ENCODE measurements around the gene IFT22.

IFT22 gene

DNA sequence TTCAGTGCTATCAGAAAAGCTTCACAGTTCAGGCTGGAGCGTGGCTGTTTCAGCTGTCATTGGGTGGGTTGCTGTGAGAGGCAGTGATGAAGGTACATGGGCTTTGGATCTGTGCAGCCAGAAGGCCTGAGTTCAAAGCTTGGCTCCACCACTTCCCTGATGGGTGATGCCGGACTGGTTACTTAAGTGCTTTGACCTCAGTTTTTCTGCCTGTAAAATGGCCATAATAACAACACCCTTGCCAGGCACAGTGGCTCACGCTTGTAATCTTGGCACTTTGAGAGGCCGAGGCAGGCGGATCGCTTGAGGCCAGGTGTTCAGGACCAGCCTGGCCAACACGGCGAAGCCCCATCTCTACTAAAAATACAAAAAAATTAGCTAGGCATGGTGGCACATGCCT lies 10.4 kb upstream of the IFT22 start:
- H4K20me1 ChIP-seq (ENCODE audit: insufficient read depth, low read length), result no peaks in the 10 kb centered on the region
- no peak overlapping the region for H3K4me2 ChIP-seq (ENCODE audit: insufficient read depth, low read length)
- ATAC-seq (ENCODE audit: insufficient read depth, low read depth) (no peak), DNase-seq (no peak)
- no peak overlapping the region for H3K9ac ChIP-seq (ENCODE audit: low read depth, low read length)
- H3K9me3 ChIP-seq (ENCODE audit: insufficient read depth, low read length, severe bottlenecking), result no peaks in the 10 kb centered on the region
- H3K27me3 ChIP-seq (ENCODE audit: insufficient read depth, low read length, poor library complexity), result no peaks in the 10 kb centered on the region
- no peak for TF ChIP-seq EZH2 (IDR thresholded peaks at IDR 0.05; ENCODE audit: borderline replicate concordance, low read depth, low read length, severe bottlenecking)
- TF ChIP-seq, protein P1, sequence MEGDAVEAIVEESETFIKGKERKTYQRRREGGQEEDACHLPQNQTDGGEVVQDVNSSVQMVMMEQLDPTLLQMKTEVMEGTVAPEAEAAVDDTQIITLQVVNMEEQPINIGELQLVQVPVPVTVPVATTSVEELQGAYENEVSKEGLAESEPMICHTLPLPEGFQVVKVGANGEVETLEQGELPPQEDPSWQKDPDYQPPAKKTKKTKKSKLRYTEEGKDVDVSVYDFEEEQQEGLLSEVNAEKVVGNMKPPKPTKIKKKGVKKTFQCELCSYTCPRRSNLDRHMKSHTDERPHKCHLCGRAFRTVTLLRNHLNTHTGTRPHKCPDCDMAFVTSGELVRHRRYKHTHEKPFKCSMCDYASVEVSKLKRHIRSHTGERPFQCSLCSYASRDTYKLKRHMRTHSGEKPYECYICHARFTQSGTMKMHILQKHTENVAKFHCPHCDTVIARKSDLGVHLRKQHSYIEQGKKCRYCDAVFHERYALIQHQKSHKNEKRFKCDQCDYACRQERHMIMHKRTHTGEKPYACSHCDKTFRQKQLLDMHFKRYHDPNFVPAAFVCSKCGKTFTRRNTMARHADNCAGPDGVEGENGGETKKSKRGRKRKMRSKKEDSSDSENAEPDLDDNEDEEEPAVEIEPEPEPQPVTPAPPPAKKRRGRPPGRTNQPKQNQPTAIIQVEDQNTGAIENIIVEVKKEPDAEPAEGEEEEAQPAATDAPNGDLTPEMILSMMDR (IDR thresholded peaks at IDR 0.05; ENCODE audit: borderline replicate concordance, extremely low read depth, low read length, poor library complexity, severe bottlenecking), result no peak
- no peak overlapping the region for H3K27ac ChIP-seq (ENCODE audit: low read length)
- no peaks in the 10 kb centered on the region for H3K36me3 ChIP-seq (ENCODE audit: insufficient read depth, low read length)
- H3K4me3 ChIP-seq (ENCODE audit: low read depth in 1 of 2, low read length in 2 of 2), result no peak overlapping the region
- H3K4me1 ChIP-seq (ENCODE audit: insufficient read depth, low read length), result no peaks in the 10 kb centered on the region
- H2AFZ ChIP-seq (ENCODE audit: low read depth, low read length), result no peak overlapping the region
- no peaks in the 10 kb centered on the region for H3K79me2 ChIP-seq (ENCODE audit: insufficient read depth, low read length)

DNA sequence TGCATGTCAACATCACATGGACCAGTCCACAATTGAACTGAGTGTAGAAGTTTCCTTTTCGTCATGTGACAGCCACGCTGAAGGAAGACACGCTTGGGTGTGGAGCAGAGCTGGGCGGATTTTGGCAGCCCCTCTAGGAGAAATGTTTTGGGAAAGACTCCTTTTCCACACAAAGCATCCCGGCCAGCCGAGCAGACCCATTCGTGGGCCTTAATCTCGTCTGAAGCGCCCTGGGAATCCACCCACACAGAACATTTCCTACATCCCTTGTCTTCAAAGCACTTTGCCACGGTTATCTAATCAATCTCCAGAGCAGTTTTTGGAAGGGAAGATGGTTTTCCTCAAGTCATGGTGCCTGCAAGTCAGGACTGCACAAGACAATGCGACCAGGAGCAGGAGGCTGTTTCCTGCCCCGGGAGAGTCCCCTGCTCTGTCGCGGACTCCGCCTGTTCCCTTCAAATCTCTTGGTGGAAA lies 8.4 kb upstream of the IFT22 start:
- TF ChIP-seq EZH2 (IDR thresholded peaks at IDR 0.05; ENCODE audit: borderline replicate concordance, low read depth, low read length, severe bottlenecking), result no peak
- TF ChIP-seq, protein P1 (IDR thresholded peaks at IDR 0.05; ENCODE audit: borderline replicate concordance, extremely low read depth, low read length, poor library complexity, severe bottlenecking), result no peak
- no peak overlapping the region for H3K4me3 ChIP-seq (ENCODE audit: low read depth in 1 of 2, low read length in 2 of 2)
- ATAC-seq (ENCODE audit: insufficient read depth, low read depth) (no peak), DNase-seq (no peak)
- no peaks in the 10 kb centered on the region for H3K27me3 ChIP-seq (ENCODE audit: insufficient read depth, low read length, poor library complexity)
- H3K36me3 ChIP-seq (ENCODE audit: insufficient read depth, low read length), result no peaks in the 10 kb centered on the region
- H3K9ac ChIP-seq (ENCODE audit: low read depth, low read length), result no peak overlapping the region
- no peaks in the 10 kb centered on the region for H3K9me3 ChIP-seq (ENCODE audit: insufficient read depth, low read length, severe bottlenecking)
- no peaks in the 10 kb centered on the region for H4K20me1 ChIP-seq (ENCODE audit: insufficient read depth, low read length)
- no peak overlapping the region for H2AFZ ChIP-seq (ENCODE audit: low read depth, low read length)
- no peaks in the 10 kb centered on the region for H3K79me2 ChIP-seq (ENCODE audit: insufficient read depth, low read length)
- no peak overlapping the region for H3K4me2 ChIP-seq (ENCODE audit: insufficient read depth, low read length)
- no peak overlapping the region for H3K27ac ChIP-seq (ENCODE audit: low read length)
- no peaks in the 10 kb centered on the region for H3K4me1 ChIP-seq (ENCODE audit: insufficient read depth, low read length)

DNA sequence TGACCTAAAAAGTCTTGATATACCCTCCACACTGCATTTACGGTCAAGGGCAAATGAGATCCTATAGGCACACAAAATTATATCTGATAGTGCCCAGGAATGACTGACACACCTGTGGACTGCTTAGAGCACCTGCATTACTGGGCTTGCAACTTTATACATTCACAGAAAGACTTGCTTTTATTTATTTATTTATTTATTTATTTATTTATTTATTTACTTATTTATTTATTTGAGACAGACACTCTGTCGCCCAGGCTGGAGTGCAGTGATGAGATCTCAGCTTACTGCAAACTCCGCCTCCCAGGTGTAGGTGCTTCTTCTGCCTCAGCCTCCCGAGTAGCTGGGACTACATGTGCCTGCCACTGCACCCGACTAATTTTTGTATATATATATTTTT lies 6.5 kb upstream of the IFT22 start:
- Histone ChIP-seq H3K9ac (ENCODE audit: low read depth, low read length) (no peak overlapping the region), H3K9me3 (ENCODE audit: insufficient read depth, low read length, severe bottlenecking) (no peaks in the 10 kb centered on the region), H2AFZ (ENCODE audit: low read depth, low read length) (no peak overlapping the region), H3K27ac (ENCODE audit: low read length) (no peak overlapping the region), H3K36me3 (ENCODE audit: insufficient read depth, low read length) (no peaks in the 10 kb centered on the region), H3K4me2 (ENCODE audit: insufficient read depth, low read length) (no peak overlapping the region), H3K4me1 (ENCODE audit: insufficient read depth, low read length) (no peaks in the 10 kb centered on the region), H3K27me3 (ENCODE audit: insufficient read depth, low read length, poor library complexity) (no peaks in the 10 kb centered on the region), H3K79me2 (ENCODE audit: insufficient read depth, low read length) (no peaks in the 10 kb centered on the region), H4K20me1 (ENCODE audit: insufficient read depth, low read length) (no peaks in the 10 kb centered on the region), H3K4me3 (ENCODE audit: low read depth in 1 of 2, low read length in 2 of 2) (no peak overlapping the region)
- no peak for TF ChIP-seq EZH2 (IDR thresholded peaks at IDR 0.05; ENCODE audit: borderline replicate concordance, low read depth, low read length, severe bottlenecking)
- TF ChIP-seq, protein P1 (IDR thresholded peaks at IDR 0.05; ENCODE audit: borderline replicate concordance, extremely low read depth, low read length, poor library complexity, severe bottlenecking), result no peak
- no peak for DNase-seq
- no peak for ATAC-seq (ENCODE audit: insufficient read depth, low read depth)

DNA sequence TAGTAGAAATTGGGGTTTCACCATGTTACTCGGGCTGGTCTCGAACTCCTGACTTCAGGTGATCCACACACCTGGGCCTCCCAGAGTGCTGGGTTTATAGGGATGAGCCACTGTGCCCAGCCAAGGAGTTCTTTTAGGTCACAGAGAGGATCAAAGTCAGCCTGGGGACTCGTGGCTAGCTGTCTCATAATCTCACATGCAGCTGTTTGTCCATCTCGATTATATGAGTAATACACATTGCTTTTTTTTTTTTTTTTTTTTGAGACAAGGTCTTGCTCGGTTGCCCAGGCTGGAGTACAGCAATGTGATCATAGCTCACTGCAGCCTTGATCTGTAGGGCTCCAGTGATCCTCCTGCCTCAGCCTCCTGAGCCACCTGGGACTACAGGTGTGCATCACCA lies 2.2 kb downstream of the IFT22 start:
- H3K4me3 ChIP-seq (ENCODE audit: low read depth in 1 of 2, low read length in 2 of 2), result no peak overlapping the region
- peaks cover 13% of the 10 kb centered on the region for H3K79me2 ChIP-seq (ENCODE audit: insufficient read depth, low read length)
- no peak overlapping the region for H3K9ac ChIP-seq (ENCODE audit: low read depth, low read length)
- no peak for DNase-seq
- H3K9me3 ChIP-seq (ENCODE audit: insufficient read depth, low read length, severe bottlenecking), result no peaks in the 10 kb centered on the region
- no peak overlapping the region for H2AFZ ChIP-seq (ENCODE audit: low read depth, low read length)
- no peaks in the 10 kb centered on the region for H4K20me1 ChIP-seq (ENCODE audit: insufficient read depth, low read length)
- H3K27ac ChIP-seq (ENCODE audit: low read length), result no peak overlapping the region
- no peak for ATAC-seq (ENCODE audit: insufficient read depth, low read depth)
- peaks cover 21% of the 10 kb centered on the region; the same call in 1 of the 2 replicates for H3K36me3 ChIP-seq (ENCODE audit: insufficient read depth, low read length)
- no peak overlapping the region for H3K4me2 ChIP-seq (ENCODE audit: insufficient read depth, low read length)
- H3K4me1 ChIP-seq (ENCODE audit: insufficient read depth, low read length), result peaks cover 21% of the 10 kb centered on the region
- H3K27me3 ChIP-seq (ENCODE audit: insufficient read depth, low read length, poor library complexity), result no peaks in the 10 kb centered on the region
- TF ChIP-seq EZH2 (IDR thresholded peaks at IDR 0.05; ENCODE audit: borderline replicate concordance, low read depth, low read length, severe bottlenecking), result no peak
- TF ChIP-seq, protein P1 (IDR thresholded peaks at IDR 0.05; ENCODE audit: borderline replicate concordance, extremely low read depth, low read length, poor library complexity, severe bottlenecking), result no peak

Data from DND-41 (cell line).